A673 (cell line): ENCODE measurements around the gene CFAP46. TPM values are rescaled to one million over a fixed set of nuclear protein-coding genes. Genes with fewer than 3 reads are reported as not detected.

ENCODE experiments used
- BruUV-seq: library from RNA; stranded (reverse); fragments of 400-500 nt; replicated peaks from 2 replicates; lab custom pipeline; 2021; lab: Mats Ljungman, UMichigan
- CTCF ChIA-PET: fragments of 300-600 bp; sonication (Branson Sonifier 250); formaldehyde crosslinking; loops from one replicate; lab custom pipeline; 2022; ENCODE audit warnings: antibody characterized with exemption; lab: Charles Lee
- POLR2A ChIA-PET: fragments of 300-600 bp; sonication (Branson Sonifier 250); formaldehyde crosslinking; loops from one replicate; lab custom pipeline; 2022; ENCODE audit warnings: antibody characterized with exemption; ENCODE audit not compliant: low non-redundant PET; lab: Charles Lee
- DNase-seq: peaks from one replicate; pipeline ENCODE4 v3.0.0-alpha.2; 2015; ENCODE audit warnings: low spot score
- H3K27ac ChIP-seq: fragments of 200-600 bp; sonication (generic); 2 replicates; pipeline ENCODE4 v1.5.1; 2016; ENCODE audit warnings: mixed run types, low read depth, mild to moderate bottlenecking, mixed read lengths, antibody characterized with exemption, low read length; ENCODE audit not compliant: poor library complexity, severe bottlenecking
- H3K27me3 ChIP-seq: fragments of 200-600 bp; sonication (generic); replicated peaks from 2 replicates; pipeline ENCODE4 v1.6.1; 2017; ENCODE audit warnings: mixed run types, low read depth, mild to moderate bottlenecking, mixed read lengths, antibody characterized with exemption, low read length; ENCODE audit not compliant: insufficient read depth, poor library complexity
- H3K36me3 ChIP-seq: fragments of 200-600 bp; sonication (generic); 2 replicates; pipeline ENCODE4 v1.6.1; 2016; ENCODE audit warnings: mixed run types, mild to moderate bottlenecking, mixed read lengths, antibody characterized with exemption, low read length; ENCODE audit not compliant: insufficient read depth, poor library complexity, severe bottlenecking
- H3K4me1 ChIP-seq: fragments of 200-600 bp; sonication (generic); 2 replicates; pipeline ENCODE4 v1.6.1; 2017; ENCODE audit warnings: mixed run types, mild to moderate bottlenecking, mixed read lengths, antibody characterized with exemption, low read length; ENCODE audit not compliant: insufficient read depth, poor library complexity, severe bottlenecking
- H3K4me3 ChIP-seq: fragments of 200-600 bp; sonication (generic); 2 replicates; pipeline ENCODE4 v1.5.1; 2016; ENCODE audit warnings: low read depth, mixed run types, mild to moderate bottlenecking, mixed read lengths, low read length; ENCODE audit not compliant: poor library complexity, severe bottlenecking
- H3K9me3 ChIP-seq: fragments of 200-600 bp; sonication (generic); 2 replicates; pipeline ENCODE4 v1.6.1; 2016; ENCODE audit warnings: mixed run types, low read depth, mild to moderate bottlenecking, mixed read lengths, antibody characterized with exemption, low read length; ENCODE audit not compliant: poor library complexity, severe bottlenecking
- EZH2 ChIP-seq: fragments of 200-600 bp; sonication (generic); IDR thresholded peaks from 2 replicates; pipeline ENCODE4 v1.6.1; 2017; ENCODE audit warnings: borderline replicate concordance, low read depth, mild to moderate bottlenecking, mixed read lengths, antibody characterized with exemption, low read length; ENCODE audit not compliant: poor library complexity, severe bottlenecking
- intact Hi-C: fragments of 100-400 bp; cut with micrococcal nuclease; formaldehyde crosslinking; loops from one replicate; pipeline ENCODE4 v1.10.0; 2022; ENCODE audit not compliant: unreplicated experiment
- total RNA-seq: library from RNA; stranded (reverse); gene quantifications from 2 replicates; pipeline ENCODE4 v1.2.3, GENCODE V29; 2021
- TF ChIP-seq, protein P1 (sequence below): fragments of 300-800, 200-600 bp; sonication (generic); conservative IDR thresholded peaks from 2 replicates; pipeline ENCODE4 v1.5.1; 2017; ENCODE audit warnings: low read depth, mild to moderate bottlenecking, antibody characterized with exemption, low read length, moderate library complexity, mixed read lengths

Gene CFAP46
- total RNA-seq, 1 experiment from 2014 or later, result 1.9 TPM

DNA sequence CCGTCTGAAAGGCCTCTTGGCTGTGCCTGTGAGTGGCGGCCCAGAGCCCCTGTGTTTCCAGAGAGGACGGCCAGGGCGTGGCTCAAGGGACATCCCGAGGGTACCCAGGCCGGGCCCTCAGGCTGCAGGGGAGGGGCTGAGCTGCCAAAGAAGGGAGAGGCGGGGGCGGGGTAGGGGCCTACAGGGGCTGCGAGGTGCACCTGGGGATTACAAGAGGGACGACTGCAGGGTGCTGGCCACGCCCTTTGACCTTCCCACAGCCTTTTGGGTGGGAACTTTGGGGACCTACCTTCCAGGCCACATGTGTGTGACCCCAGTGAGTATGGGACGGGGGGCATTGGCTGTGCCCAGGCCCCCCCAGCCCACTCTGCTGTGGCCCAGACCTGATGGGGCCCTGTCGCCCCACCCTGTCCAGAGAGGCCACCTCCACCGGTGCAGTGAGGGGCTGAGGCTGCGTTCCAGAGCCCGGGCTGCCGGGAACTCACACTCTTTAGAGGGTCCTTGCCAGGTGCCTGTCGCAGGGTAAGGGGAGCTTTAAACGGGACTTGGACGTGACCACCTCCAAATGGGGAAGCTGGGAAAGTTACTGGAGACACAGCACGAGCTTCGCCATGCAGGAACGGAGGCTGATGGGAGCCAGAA lies 137.5 kb downstream of the CFAP46 start:
- Histone ChIP-seq H3K27me3 (peaks cover 34% of the 10 kb centered on the region), H3K9me3 (no peaks in the 10 kb centered on the region), H3K4me3 (no peak overlapping the region), H3K4me1 (no peaks in the 10 kb centered on the region), H3K36me3 (no peaks in the 10 kb centered on the region), H3K27ac (no peak overlapping the region)
- CTCF ChIA-PET, result no interaction called here
- DNase-seq, result no peak
- intact Hi-C loops, result no loop called here
- TF ChIP-seq, protein P1, sequence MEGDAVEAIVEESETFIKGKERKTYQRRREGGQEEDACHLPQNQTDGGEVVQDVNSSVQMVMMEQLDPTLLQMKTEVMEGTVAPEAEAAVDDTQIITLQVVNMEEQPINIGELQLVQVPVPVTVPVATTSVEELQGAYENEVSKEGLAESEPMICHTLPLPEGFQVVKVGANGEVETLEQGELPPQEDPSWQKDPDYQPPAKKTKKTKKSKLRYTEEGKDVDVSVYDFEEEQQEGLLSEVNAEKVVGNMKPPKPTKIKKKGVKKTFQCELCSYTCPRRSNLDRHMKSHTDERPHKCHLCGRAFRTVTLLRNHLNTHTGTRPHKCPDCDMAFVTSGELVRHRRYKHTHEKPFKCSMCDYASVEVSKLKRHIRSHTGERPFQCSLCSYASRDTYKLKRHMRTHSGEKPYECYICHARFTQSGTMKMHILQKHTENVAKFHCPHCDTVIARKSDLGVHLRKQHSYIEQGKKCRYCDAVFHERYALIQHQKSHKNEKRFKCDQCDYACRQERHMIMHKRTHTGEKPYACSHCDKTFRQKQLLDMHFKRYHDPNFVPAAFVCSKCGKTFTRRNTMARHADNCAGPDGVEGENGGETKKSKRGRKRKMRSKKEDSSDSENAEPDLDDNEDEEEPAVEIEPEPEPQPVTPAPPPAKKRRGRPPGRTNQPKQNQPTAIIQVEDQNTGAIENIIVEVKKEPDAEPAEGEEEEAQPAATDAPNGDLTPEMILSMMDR, result no peak
- no peak for TF ChIP-seq EZH2
- POLR2A ChIA-PET, result no interaction called here
- no TSS peak for BruUV-seq

DNA sequence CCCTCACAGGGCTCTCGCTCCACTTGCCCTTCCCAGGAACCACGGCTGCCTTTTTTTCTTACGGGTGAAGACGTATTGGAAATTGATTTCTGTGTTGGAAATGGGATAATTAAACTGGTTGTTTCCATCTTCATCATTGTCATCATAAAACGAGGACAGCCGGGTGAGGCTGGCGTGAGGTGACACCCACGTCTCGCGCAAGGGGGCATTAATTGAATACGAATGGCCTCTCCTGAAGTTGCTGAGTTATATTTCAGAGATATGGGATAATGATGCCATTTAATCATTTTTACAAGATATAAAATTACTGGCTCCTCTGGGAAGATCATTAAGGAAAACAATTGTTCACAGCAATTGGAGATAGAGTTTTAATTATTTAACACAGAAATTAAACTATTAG lies 138.1 kb downstream of the CFAP46 start:
- Histone ChIP-seq H3K27me3 (peaks cover 28% of the 10 kb centered on the region), H3K9me3 (no peaks in the 10 kb centered on the region), H3K4me3 (no peak overlapping the region), H3K27ac (no peak overlapping the region), H3K4me1 (no peaks in the 10 kb centered on the region), H3K36me3 (no peaks in the 10 kb centered on the region)
- ChIA-PET CTCF (no interaction called here), POLR2A (no interaction called here)
- no peak for TF ChIP-seq EZH2
- TF ChIP-seq, protein P1, result no peak
- BruUV-seq, result no TSS peak
- DNase-seq, result no peak
- intact Hi-C loops, result no loop called here

DNA sequence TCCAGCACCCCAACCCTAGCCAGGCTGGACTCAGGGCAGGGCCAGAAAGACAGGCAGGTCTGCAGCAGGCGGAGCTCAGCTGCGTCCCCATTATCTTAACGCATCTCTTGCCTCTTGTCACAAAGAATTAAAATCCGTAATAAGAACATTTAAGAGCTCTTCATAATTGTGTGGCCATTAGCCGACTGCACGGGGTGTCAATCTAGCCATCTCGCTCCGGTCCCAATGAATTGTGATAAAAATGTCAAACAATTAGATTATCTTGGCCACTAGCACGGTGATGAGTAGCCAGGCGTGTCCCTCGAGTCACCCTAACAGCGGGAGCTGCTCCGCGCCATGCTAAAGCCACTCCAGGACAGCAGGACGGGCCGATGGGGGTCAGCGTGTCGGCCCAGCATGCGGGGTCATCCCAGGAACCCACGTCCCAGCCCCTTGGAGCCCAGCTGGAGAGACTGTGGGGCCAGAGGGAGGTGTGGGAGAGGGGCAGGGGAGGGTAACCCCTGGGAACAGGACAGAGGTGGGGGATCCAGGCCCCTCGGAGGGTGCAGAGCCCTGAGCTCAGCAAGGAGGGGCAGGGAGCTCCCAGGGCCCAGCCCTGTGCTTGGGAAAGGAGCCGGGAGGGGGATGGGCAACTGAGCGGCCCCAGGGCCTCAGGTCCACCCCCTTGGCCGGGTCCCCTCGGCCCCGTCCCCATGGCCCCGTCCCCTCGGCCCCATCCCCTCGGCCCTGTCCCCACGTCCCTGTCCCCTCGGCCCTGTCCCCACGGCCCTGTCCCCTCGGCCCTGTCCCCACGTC lies 138.8 kb downstream of the CFAP46 start:
- H3K36me3 ChIP-seq, result no peaks in the 10 kb centered on the region
- DNase-seq, result no peak
- H3K9me3 ChIP-seq, result no peaks in the 10 kb centered on the region
- intact Hi-C loops, result no loop called here
- H3K27ac ChIP-seq, result no peak overlapping the region
- no peaks in the 10 kb centered on the region for H3K4me1 ChIP-seq
- H3K4me3 ChIP-seq, result no peak overlapping the region
- H3K27me3 ChIP-seq, result peaks cover 26% of the 10 kb centered on the region
- BruUV-seq, result no TSS peak
- CTCF ChIA-PET, result no interaction called here
- TF ChIP-seq, protein P1, result no peak
- TF ChIP-seq EZH2, result no peak
- POLR2A ChIA-PET, result interaction anchor here (0.6 kb wide), 1 partner anchor 27 kb away, joined by 5 read pairs; no protein-coding TSS in a partner anchor
